Skin of body (tissue), 2 donors: ENCODE results near the gene NT5DC3. TPM values are rescaled to one million over a fixed set of nuclear protein-coding genes. Genes with fewer than 3 reads are reported as not detected.
"Not testable (repeated sequence)": the region's sequence is repeated elsewhere in the genome, so short reads cannot be mapped to it uniquely, and the experiment has no call there.

Source experiments
- DNase-seq: peaks from one replicate; lab custom pipeline; 2025; lab: John Stamatoyannopoulos, UW
- total RNA-seq: library from RNA; depleted of rRNA; stranded (reverse); fragments of >200 nt; gene quantifications from one replicate; pipeline ENCODE4 v1.2.3, GENCODE V29; 2014

Gene NT5DC3
- total RNA-seq, 1 donor from 2014 or later: 5.7 TPM

DNA sequence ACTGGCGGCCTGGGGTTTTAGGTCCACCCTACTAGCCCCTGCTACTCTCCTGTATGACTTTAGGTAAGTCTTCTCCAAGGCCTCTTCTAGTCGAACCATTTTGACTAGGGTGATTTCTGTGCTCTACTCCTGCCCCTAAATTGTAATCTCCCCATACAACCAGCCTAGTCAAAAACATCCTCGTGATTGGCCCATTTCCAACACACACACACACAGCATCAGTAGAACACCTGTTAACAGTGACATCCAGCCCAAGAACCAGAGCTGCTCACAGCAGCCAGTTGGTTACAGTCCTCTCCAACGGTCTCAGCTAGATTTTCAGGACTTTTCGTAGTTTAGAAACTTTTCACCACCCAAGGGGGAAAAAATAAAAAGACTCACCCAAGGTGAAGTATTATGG lies 30.9 kb downstream of the NT5DC3 start:
- no peak for DNase-seq

DNA sequence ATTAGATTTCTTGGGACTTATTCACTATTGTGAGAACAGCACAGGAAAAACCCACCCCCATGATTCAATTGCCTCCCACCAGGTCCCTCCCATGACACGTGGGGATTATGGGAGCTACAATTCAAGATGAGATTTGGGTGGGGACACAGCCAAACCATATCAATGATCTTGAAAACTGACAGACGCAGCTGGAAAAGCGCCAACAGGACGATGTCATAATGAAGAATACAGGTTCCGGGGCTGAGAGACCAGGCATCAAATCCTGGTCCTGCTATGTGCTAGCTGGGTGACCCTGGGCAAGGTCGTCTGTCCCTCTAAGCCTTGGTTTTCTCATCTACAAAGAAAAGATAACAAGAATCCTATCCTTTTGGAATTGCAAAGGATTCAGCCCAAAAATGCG lies 31.4 kb downstream of the NT5DC3 start:
- DNase-seq: not testable (repeated sequence)

DNA sequence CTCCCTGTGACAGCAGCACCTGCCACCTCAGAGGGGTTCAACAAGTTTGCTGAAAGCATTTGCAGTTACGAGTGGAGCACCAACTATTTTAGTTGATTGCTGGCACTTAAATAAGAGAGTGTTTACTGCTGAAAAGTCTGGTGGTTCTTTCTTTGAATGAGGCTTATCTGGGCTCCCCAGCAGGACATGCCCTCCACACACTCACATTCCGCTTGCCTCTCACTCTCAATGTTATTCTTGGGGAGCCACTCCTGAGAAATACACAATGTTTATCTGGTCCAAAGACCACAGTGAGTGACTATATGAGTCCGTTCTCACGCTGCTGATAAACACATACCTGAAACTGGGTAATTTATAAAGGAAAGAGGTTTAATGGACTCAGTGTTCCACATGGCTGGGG lies 31.9 kb downstream of the NT5DC3 start:
- DNase-seq: no peak

DNA sequence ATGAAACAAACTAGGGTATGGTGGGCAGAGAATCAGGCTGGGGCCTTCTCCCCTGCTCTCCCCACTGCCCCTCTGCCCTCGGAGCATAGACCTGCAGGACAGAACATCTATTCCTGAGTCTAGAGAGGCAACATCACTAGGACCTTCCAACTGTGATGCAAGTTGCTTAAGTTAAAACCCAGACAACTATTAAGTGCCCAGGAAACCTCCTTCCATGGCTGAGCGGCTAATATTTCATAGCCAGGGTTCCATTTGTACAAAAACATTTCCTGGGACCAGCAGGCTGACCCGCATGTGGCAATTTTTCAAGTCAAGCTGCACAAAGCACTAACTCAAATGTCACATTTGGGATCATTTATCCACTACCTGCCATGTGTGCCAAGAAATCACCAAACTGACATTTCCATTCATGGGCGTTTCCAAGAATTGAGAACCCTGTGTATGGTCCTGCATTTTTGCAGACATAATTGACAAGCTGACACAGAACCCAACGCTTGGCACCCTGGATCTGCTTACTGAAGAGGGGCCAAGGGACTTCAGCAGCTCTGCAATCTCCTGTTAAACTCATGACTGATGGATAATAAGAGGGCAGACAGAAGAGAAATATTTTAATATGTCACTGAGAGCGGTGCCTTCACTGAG lies 32.7 kb downstream of the NT5DC3 start:
- no peak for DNase-seq

DNA sequence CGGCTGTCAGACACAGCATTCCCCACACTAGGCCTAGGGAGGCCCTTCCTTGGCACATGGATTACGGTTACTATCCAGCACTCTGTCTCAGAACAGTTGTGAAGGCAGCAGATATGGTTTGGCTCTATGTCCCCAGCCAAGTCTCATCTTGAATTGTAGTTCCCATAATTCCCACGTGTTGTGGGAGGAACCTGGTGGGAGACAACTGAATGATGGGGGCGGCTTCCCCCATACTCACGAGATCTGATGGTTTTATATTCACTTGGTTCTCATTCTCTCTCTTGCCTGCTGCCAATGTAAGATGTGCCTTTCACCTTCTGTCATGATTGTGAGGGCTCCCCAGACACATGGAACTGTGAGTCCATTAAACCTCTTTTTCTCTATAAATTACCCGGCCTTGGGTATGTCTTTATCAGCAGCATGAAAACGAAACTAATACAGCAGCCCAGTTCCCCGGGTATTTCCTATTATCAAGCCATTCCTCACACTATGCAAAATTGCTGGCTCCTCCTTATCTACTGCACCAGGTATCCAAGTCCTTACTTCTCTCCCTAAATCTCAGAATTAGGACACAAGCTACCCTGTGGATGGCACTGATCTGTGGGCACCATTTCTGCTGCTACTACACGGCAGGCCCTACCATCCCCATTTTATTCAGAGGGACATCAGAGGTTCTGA lies 33.3 kb downstream of the NT5DC3 start:
- no peak for DNase-seq

DNA sequence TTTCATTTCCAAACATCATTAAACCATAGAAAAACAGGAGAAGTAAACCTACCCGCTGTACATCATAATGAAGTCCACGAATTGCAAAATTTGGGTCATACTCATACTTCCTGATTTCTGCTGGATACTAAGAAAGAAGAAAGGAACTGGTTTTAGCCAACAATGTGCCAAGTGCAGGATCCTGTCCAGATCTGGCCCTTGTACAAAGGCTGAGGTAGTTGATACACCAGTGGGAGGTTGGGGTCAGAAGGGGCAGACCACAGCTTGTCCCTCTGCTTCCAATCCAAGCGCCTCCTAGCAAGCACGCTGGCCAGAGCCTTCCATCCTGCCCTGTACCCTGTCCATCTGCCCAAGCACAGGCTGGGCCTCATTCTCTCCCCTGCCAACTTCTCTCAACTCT lies 34.2 kb downstream of the NT5DC3 start:
- no peak for DNase-seq

DNA sequence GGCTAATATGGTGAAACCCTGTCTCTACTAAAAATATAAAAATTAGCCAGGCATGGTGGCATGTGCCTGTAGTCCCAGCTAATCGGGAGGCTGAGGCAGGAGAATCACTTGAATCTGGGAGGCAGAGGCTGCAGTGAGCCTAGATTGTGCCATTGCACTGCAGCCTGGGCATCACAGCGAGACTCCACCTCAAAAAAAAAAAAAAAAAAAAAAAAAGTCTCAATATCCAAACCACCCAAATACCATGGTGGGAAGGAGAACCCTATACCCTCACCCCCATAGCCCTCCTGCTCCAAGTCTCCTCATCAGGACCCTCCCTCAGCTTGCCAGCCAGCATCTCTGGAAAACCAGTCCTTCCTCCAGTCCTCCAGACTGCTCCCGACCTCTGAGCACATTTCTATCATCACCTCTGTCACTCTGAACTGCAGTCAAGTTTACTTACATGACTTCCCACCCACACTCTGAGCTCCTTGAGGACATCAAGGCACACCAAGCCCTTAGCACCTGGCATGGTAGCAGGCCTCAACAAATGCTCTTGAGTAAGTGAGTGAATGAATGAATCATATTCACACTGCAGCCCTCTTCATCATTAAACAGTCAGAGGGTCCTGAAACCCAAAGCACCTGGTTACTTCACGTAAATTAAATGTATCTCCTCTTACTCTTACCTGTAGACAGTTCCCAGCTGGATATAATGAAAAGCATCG lies 35.2 kb downstream of the NT5DC3 start:
- DNase-seq: no peak

DNA sequence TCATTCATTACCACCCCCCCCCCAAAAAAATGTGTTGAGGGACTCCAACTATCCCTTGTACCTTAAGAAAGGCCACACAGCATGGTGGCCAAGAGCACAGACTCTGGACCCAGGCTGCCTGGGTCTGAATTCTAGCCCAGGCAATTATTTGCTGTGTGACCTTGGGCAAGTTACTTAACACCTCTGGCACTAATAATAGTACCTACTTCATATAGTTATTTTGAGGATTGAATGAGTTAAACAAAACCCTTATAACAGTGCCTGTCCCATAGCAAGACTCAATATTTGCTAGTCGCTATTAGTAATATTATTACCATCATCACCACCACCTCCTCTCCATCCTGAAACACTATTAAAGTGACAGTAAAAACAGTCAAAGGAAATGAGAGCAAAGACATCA lies 37.2 kb downstream of the NT5DC3 start:
- DNase-seq: no peak

DNA sequence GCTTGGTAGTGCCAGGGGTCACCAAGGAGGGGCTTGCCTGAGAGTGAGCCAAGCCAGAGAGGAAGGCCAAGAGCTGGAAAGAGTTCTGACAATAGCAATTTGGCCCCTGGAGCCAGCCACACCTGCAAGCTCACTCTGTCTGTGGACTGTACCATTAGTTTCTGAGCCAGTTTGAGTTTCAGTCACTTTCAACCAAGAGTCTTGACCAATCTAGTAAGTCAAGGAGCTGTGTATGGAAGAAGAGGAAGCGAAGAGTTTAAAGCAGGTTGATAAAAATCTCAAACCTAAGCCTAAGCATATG lies 38.5 kb downstream of the NT5DC3 start:
- no peak for DNase-seq

DNA sequence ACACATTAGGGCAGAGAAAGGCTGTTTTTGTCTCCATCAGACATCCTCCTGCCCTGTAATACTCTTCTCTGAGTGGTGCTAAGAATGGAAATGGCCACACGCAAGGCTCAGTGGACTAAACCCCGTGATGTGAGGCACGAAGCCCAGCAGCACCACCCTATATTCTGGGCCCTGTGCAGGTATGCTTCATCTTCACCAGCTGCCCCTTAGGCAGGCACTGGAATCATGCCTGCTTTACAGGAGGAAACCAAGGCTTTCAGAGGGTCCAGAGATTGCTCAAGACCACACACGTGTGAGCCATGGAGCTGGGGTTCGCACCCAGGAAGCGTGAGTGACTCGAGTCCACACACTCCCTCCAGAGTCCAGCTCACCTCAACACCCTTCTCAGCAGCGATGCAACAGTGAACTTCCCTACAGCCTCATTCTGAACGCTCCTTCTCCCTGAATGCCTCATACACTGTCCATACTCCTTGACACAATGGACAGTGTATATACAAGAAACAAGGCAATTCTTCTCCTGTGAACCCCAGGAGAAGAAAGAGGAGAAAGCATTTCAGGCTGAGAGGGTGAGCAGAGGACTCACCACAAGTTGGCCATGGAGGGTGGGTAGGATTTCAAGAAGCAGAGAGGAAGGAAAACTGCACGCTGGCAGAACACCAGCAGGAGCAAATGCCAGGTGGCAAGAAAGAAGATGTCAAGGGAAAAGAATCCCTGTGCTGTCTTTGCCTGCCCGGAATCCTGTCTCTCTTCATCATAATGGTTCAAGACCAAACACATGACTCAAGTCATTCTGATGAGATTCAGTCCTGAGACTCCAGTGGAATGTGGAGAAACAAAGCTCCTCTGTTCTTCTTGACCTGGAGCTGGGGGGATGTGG lies 39.1 kb downstream of the NT5DC3 start:
- DNase-seq: no peak

DNA sequence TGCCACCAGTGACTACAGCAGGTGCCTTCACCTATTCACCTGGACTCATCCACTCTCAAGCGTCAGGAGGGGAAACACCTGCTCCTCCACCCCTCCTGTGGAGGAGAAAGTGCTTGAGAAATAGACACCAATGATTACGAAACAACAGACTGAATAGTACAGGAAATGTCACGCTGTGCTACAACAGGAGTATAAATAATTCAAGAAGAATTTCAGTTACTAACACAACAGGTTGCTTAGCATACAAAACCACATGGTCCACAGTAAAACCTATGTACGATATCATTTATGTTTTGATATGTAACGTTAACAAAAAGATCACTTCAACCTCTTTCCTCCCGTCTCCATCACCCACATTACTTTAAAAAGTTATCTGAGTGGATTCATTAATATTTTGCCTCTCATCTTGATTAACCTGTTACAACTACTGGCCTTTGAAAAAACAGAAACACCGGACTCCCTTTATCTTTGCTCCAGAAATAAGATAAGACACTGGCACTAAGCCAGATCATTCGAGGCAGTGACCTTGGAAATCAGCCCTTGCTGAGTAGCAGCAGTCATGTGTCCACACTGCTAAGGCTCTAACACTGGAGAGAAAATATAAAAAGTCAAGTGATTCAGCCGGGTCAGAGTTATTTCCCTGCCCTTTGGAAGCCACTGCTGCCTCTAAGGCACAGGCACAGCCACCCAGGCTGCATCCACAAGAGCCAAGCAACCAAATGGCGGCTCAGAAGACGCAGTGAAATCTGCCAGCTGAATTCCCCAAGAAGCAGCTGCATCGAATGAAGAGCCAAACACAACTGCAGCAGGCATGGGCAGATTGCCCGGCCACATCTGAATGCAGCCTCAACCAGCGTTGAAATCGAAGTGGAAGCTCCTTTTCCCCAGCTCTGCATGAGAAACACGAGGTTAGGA lies 40.9 kb downstream of the NT5DC3 start:
- peak; percentile 15 for DNase-seq

DNA sequence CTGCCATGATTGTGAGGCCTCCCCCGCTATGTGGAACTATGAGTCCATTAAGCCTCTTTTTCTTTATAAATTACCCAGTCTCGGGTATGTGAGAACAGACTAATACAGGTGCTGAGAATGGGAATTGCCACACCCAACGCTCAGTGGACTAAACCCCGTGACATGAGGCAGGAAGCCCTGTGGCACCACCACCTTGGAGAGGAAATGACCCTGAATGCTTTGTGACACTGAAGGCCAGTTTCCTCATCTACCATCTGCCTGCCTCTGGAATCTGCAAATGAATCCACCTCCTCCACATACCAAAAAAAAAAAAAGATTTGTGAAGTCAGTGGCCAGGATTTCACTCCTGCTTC lies 41.6 kb downstream of the NT5DC3 start:
- no peak for DNase-seq

DNA sequence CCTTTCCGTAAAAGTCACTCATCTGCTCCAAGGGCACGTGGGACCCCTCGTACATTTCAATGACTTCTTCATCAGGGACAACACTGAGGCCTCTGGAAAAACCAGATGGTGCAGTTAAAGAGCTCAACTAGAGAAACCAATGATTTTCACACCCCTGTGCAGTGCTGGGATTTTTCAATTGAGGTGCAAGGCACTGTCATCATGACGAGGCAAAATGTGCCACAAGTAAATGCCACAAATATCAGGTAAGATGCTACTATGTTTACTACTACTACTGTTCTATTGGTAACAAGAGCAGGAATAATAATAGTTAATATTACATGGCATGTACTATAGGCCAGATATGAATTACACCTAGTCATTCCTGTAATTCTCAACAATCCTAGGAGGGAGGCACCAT lies 42.4 kb downstream of the NT5DC3 start:
- no peak for DNase-seq

DNA sequence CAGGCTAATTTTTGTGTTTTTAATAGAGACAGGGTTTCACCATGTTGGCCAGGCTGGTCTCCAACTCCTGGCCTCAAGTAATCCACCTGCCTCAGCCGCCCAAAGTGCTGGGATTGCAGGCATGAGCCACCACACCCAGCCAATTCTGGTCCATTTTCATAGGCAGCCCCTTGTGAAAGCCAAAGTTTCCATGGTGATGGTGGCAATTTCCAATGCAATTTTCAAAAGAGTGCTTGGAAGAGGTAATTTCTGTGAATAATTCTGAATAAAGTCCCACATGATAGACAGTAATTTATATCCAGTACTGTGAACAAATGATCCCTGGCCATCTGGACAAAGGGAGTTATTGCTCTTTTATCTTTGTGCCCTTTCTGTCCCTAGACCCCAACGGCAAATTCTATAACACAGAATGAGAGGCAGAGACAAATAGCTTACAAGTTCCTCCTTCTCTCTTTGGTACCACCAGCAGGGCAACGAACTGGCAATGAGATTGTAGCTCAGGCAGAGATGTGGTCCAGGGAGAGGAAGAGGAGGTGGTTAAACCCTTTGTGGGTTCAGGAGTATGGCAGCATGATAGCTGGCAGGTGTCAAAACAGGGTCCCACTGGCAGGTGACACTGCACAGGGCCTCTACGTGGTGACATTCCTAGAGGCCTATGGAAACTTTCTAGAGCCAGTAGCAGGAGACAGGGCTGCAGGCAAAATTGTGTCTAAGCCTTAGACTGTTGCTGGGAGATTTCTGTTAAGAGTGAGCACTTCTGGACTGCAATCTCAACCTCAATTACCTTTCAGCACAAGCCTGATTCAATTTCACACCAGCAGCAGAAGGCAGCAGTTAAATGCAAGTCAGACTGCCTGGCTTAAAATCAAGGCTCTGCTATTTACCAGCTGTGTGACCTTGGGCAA lies 46.5 kb downstream of the NT5DC3 start:
- no peak for DNase-seq

DNA sequence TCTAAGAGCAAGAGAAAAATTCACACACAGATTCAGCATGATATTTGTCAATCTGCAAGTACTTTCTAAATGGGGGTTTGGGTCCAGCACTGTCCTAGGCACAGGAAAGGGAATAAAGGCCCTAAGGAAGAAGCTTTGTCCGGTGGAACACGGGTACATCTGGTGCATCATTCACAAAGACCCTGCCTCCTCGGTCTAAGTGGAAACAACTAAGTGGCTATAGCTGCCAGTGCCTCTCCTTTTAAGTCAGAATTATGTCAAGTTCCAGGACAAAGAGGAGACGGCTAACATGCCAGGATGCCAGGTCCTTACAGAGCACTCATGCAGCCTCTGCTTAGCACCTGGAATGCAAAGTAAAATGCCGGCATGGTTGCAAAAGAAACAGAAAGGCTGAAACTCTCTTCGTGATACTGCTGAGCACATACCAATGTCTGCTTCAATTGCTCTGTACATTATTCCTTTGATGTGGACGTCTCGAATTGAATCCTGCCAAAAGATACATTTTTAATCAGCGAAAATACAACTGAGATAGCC lies 47.5 kb downstream of the NT5DC3 start:
- no peak for DNase-seq

DNA sequence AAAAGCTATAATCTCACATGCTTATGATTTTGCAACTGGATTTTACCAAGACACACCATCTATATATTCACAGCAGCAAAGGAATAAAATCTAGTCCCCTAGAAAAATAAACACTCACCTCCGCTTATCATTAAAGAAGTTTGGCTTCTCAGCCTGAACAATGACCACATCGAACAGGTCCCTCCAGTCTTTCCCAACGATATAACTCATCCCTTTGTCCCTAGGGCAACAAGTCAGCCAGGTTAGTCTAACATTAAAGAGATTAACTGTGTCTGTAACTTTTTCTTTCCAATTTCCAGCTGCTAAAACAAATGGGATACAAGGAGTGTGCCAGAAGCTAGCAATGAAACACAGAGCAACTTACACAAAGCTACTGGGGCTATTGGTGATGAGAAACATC lies 48.0 kb downstream of the NT5DC3 start:
- no peak for DNase-seq

DNA sequence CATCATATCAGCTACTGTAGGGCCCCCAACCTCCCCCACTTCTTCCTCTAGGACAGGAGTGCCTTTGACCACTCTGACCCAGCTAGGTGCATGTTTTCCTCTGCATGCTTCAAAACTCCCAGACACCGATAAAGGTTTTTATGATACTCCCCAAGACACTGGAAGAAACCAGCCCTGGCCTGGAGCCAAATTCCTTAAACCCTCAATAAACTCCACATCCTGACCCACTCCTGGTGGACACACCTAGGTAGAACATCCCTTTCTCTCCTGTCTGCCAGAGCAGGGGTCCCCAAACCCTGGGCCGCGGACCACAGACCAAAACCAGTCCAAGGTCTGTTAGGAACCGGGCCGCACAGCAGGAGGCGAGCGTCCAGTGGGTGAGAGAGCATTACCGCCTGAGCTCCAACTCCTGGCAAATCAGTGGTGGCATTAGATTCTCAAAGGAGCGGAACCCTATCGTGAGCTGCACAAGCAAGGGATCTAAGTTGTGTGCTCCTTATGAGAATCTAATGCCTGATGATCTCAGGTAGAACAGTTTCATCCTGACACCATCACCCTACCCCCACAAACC lies 49.6 kb downstream of the NT5DC3 start:
- no peak for DNase-seq

DNA sequence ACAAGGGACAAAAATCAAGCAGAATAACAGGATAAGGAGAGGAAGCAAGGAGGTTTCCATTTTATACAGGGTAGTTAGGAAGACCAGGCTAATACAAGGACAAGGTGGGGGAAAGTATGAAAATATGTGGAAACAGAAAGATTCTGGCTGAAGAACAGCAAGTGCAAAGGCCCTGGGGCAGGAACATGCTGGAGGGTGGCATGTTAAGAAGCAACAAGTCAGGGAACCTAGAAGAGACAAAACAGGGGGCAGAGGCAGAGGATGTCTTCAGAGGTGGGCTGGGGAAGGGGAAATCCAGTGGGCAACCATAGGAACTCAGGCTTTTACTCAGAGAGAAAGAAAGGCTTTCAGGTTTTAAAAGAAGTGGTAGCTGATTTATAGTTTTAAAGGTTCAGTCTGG lies 54.8 kb downstream of the NT5DC3 start:
- DNase-seq: no peak

DNA sequence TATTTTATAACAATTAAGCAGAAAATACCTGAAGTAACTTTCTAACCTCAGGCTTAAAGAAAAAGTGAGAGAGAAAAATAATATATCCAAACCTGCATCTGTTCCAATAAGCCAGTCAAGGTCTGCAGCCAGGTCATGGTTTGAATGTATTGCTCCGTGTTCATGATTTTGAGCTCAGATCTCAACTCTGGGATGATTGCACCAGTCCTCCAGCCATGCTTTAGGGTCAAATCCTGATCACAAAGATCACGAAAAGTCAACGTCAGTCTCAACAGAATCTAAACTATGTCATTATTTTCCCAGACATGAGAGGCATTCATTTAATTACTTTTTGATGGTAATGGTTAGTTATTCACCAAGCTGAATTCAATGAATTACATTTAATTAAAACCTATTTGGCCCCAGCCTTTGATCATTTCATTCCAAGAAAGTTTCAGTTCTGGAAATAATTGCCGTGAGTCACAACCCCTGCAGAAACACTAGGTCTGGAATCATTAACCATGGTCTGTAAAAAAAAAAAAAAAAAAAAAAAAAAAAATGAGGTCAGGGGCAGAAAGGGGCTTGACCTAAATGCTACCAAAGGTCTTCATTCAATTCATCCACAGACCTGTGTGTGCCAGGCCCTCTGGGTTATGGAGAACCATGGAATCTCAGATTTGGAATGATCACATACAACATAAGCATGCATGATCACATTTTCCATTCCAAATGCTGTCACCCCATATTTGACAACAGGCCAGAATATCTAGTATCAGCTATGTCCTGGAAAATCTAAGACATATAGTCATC lies 55.6 kb downstream of the NT5DC3 start:
- DNase-seq: no peak
